GM04503 (cell line): ENCODE data around the gene VPS18.
"Not testable (repeated sequence)": the region's sequence is repeated elsewhere in the genome, so short reads cannot be mapped to it uniquely, and the experiment has no call there.

Experiments
- DNase-seq: peaks from one replicate; pipeline ENCODE4 v3.0.0-alpha.2; 2012; ENCODE audit warnings: low read depth

Gene VPS18

GRCh38 chr15:40893733-40894680, at the start of gene VPS18:
VPS18 (plus strand) TSS chr15:40894450; CDS start chr15:40894769, 319 bp downstream.
- peak; percentile 65 for DNase-seq

- no peak for DNase-seq
These were observed 49.6 kb upstream of the VPS18 start for GRCh38 chr15:40844696-40845030.

- no peak for DNase-seq
These were observed 49.2 kb upstream of the VPS18 start for GRCh38 chr15:40845036-40845435.

- no peak for DNase-seq
These were observed 48.6 kb upstream of the VPS18 start for GRCh38 chr15:40845511-40846284.

GRCh38 chr15:40846841-40847222, 47.4 kb upstream of the VPS18 start:
- DNase-seq, result no peak

- no peak for DNase-seq
These were observed 46.9 kb upstream of the VPS18 start for GRCh38 chr15:40847223-40847961.

GRCh38 chr15:40850576-40851112, 43.6 kb upstream of the VPS18 start:
- DNase-seq, result no peak

- DNase-seq, result no peak
These were observed 41.7 kb upstream of the VPS18 start for GRCh38 chr15:40852529-40852928.

GRCh38 chr15:40853241-40853890, 40.9 kb upstream of the VPS18 start:
- no peak for DNase-seq

- no peak for DNase-seq
These were observed 40.1 kb upstream of the VPS18 start for GRCh38 chr15:40854161-40854560.

GRCh38 chr15:40855706-40856234, 38.5 kb upstream of the VPS18 start:
- no peak for DNase-seq

- DNase-seq, result no peak
These were observed 37.5 kb upstream of the VPS18 start for GRCh38 chr15:40856746-40857145.

- no peak for DNase-seq
These were observed 36.5 kb upstream of the VPS18 start for GRCh38 chr15:40857601-40858341.

GRCh38 chr15:40858706-40859105, 35.5 kb upstream of the VPS18 start:
- no peak for DNase-seq

- no peak for DNase-seq
These were observed 34.9 kb upstream of the VPS18 start for GRCh38 chr15:40859206-40859851.

- not testable (repeated sequence) for DNase-seq
These were observed 33.1 kb upstream of the VPS18 start for GRCh38 chr15:40861147-40861546.

- no peak for DNase-seq
These were observed 30.5 kb upstream of the VPS18 start for GRCh38 chr15:40863660-40864270.

- DNase-seq, result no peak
These were observed 27.1 kb upstream of the VPS18 start for GRCh38 chr15:40867199-40867598.

GRCh38 chr15:40869686-40870085, 24.6 kb upstream of the VPS18 start:
- no peak for DNase-seq

GRCh38 chr15:40870716-40871115, 23.5 kb upstream of the VPS18 start:
- no peak for DNase-seq
